Measurements from ENCODE around the gene RBM18.

RBM18 gene

GRCh38 chr9:122204055-122204454 is 60.6 kb downstream of the RBM18 start:
- no peaks in the 10 kb centered on the region for H3K4me1 ChIP-seq
- TF ChIP-seq, protein P1, sequence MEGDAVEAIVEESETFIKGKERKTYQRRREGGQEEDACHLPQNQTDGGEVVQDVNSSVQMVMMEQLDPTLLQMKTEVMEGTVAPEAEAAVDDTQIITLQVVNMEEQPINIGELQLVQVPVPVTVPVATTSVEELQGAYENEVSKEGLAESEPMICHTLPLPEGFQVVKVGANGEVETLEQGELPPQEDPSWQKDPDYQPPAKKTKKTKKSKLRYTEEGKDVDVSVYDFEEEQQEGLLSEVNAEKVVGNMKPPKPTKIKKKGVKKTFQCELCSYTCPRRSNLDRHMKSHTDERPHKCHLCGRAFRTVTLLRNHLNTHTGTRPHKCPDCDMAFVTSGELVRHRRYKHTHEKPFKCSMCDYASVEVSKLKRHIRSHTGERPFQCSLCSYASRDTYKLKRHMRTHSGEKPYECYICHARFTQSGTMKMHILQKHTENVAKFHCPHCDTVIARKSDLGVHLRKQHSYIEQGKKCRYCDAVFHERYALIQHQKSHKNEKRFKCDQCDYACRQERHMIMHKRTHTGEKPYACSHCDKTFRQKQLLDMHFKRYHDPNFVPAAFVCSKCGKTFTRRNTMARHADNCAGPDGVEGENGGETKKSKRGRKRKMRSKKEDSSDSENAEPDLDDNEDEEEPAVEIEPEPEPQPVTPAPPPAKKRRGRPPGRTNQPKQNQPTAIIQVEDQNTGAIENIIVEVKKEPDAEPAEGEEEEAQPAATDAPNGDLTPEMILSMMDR (IDR thresholded peaks at IDR 0.05; ENCODE audit: low read depth, low read length): no peak
- H3K9me3 ChIP-seq: no peaks in the 10 kb centered on the region
- DNase-seq: no peak
- H3K4me3 ChIP-seq (ENCODE audit: low read depth, low read length): no peak overlapping the region
- no peaks in the 10 kb centered on the region for H3K27me3 ChIP-seq
- H3K36me3 ChIP-seq: no peaks in the 10 kb centered on the region

GRCh38 chr9:122202111-122202510 is 62.5 kb downstream of the RBM18 start:
- DNase-seq: no peak
- H3K36me3 ChIP-seq: no peaks in the 10 kb centered on the region
- no peak overlapping the region for H3K4me3 ChIP-seq (ENCODE audit: low read depth, low read length)
- no peaks in the 10 kb centered on the region for H3K27me3 ChIP-seq
- H3K9me3 ChIP-seq: no peaks in the 10 kb centered on the region
- no peaks in the 10 kb centered on the region for H3K4me1 ChIP-seq
- TF ChIP-seq, protein P1 (IDR thresholded peaks at IDR 0.05; ENCODE audit: low read depth, low read length): no peak

- H3K27me3 ChIP-seq: no peaks in the 10 kb centered on the region
- TF ChIP-seq, protein P1 (IDR thresholded peaks at IDR 0.05; ENCODE audit: low read depth, low read length): no peak
- no peak overlapping the region for H3K4me3 ChIP-seq (ENCODE audit: low read depth, low read length)
- H3K36me3 ChIP-seq: no peaks in the 10 kb centered on the region
- no peaks in the 10 kb centered on the region for H3K4me1 ChIP-seq
- H3K9me3 ChIP-seq: no peaks in the 10 kb centered on the region
- no peak for DNase-seq
These were observed 63.0 kb downstream of the RBM18 start for GRCh38 chr9:122201641-122202040.

DNA sequence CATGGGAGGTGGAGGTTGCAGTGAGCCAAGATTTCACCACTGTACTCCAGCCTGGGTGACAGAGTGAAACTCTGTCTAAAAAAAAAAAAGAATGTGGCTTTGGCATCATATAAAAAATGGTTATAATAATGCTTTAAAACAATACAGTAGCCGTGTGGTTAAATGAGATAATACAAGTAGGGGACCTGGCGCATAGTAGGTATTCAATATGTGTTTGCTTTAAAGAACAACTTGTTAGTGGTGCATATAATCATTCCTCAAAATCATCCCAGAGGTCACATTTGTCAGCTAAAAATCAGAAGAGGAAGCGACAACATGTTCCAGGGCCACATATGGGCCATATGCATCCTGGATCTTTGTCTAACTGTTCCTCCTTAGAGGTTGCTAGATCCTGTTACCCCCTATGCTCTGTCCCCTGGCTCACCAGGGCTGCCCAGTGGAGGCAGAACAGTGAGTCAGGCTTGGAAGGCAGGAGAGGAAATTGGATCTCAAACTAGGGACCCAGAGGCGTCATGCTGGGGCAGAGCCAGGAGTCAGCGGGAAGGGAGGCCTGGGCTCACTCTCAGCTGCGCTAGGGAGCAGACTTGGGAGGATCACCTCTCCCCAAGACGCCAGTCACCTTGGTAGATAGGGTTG is 63.6 kb downstream of the RBM18 start:
- H3K9me3 ChIP-seq: no peaks in the 10 kb centered on the region
- H3K4me3 ChIP-seq (ENCODE audit: low read depth, low read length): no peak overlapping the region
- H3K36me3 ChIP-seq: no peaks in the 10 kb centered on the region
- no peaks in the 10 kb centered on the region for H3K4me1 ChIP-seq
- DNase-seq: no peak
- TF ChIP-seq, protein P1 (IDR thresholded peaks at IDR 0.05; ENCODE audit: low read depth, low read length): no peak
- no peaks in the 10 kb centered on the region for H3K27me3 ChIP-seq

DNA sequence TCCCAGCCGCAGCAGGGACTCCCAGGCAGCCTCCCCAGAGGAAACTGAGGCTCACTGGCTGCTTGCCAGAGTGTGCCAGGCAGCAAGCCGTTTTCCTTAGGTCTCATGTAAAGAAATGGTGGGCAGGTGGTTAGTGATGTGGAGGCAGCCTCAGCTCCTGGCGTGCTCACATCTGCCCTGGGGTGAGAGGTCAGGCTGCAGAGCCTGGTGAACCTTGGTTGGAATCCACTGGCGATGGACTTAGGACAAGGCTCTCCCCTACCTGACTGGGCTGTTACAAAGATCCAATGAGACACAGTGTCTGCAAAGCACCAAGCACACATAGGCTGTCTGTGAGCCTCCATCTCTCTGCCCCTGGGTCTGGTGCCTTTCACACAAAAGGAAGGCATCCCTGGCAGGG is 66.8 kb downstream of the RBM18 start:
- H3K4me3 ChIP-seq (ENCODE audit: low read depth, low read length): no peak overlapping the region
- no peaks in the 10 kb centered on the region for H3K27me3 ChIP-seq
- TF ChIP-seq, protein P1 (IDR thresholded peaks at IDR 0.05; ENCODE audit: low read depth, low read length): no peak
- H3K9me3 ChIP-seq: no peaks in the 10 kb centered on the region
- H3K36me3 ChIP-seq: no peaks in the 10 kb centered on the region
- H3K4me1 ChIP-seq: no peaks in the 10 kb centered on the region
- no peak for DNase-seq

GRCh38 chr9:122197426-122197825 is 67.2 kb downstream of the RBM18 start:
- no peak for DNase-seq
- TF ChIP-seq, protein P1 (IDR thresholded peaks at IDR 0.05; ENCODE audit: low read depth, low read length): no peak
- H3K27me3 ChIP-seq: no peaks in the 10 kb centered on the region
- no peaks in the 10 kb centered on the region for H3K36me3 ChIP-seq
- no peaks in the 10 kb centered on the region for H3K9me3 ChIP-seq
- no peak overlapping the region for H3K4me3 ChIP-seq (ENCODE audit: low read depth, low read length)
- no peaks in the 10 kb centered on the region for H3K4me1 ChIP-seq
